Measurements from ENCODE around the gene ELMO2.

The ELMO2 gene

GRCh38 chr20:46350201-46350985 lies 56.0 kb downstream of the ELMO2 start:
- peak; percentile 92 for DNase-seq (ENCODE audit: low read depth)

GRCh38 chr20:46349742-46350056 lies 56.7 kb downstream of the ELMO2 start:
- DNase-seq (ENCODE audit: low read depth), result no peak

- peak; percentile 63 for DNase-seq (ENCODE audit: low read depth)
Observed at GRCh38 chr20:46349035-46349741, 57.2 kb downstream of the ELMO2 start.

- peak; percentile 26 for DNase-seq (ENCODE audit: low read depth)
Observed at GRCh38 chr20:46347841-46348803, 58.3 kb downstream of the ELMO2 start.

- DNase-seq (ENCODE audit: low read depth), result no peak
Observed at GRCh38 chr20:46346770-46347169, 59.6 kb downstream of the ELMO2 start.

- DNase-seq (ENCODE audit: low read depth), result no peak
Observed at GRCh38 chr20:46344488-46345162, 61.8 kb downstream of the ELMO2 start.

GRCh38 chr20:46343975-46344357 lies 62.4 kb downstream of the ELMO2 start:
- DNase-seq (ENCODE audit: low read depth), result no peak

GRCh38 chr20:46343348-46343974 lies 63.0 kb downstream of the ELMO2 start:
- no peak for DNase-seq (ENCODE audit: low read depth)

GRCh38 chr20:46342451-46343347 lies 63.7 kb downstream of the ELMO2 start:
- DNase-seq (ENCODE audit: low read depth), result no peak

- no peak for DNase-seq (ENCODE audit: low read depth)
Observed at GRCh38 chr20:46342010-46342378, 64.4 kb downstream of the ELMO2 start.

GRCh38 chr20:46341074-46342009 lies 65.1 kb downstream of the ELMO2 start:
- DNase-seq (ENCODE audit: low read depth), result no peak

GRCh38 chr20:46339037-46339436 lies 67.4 kb downstream of the ELMO2 start:
- DNase-seq (ENCODE audit: low read depth), result no peak

GRCh38 chr20:46336735-46337134 lies 69.7 kb downstream of the ELMO2 start:
- no peak for DNase-seq (ENCODE audit: low read depth)

- DNase-seq (ENCODE audit: low read depth), result no peak
Observed at GRCh38 chr20:46334303-46334904, 72.0 kb downstream of the ELMO2 start.

GRCh38 chr20:46333161-46333991 lies 73.0 kb downstream of the ELMO2 start:
- DNase-seq (ENCODE audit: low read depth), result no peak

GRCh38 chr20:46332373-46333160 lies 73.8 kb downstream of the ELMO2 start:
- no peak for DNase-seq (ENCODE audit: low read depth)
